CD4-positive, alpha-beta T cell treated with Interleukin-6 at 100 ng/mL for 8 hours (primary cell): ENCODE measurements around the gene TMCO1.
"Not testable (repeated sequence)": the region's sequence is repeated elsewhere in the genome, so short reads cannot be mapped to it uniquely, and the experiment has no call there.

Experiments
- DNase-seq: peaks from one replicate; pipeline ENCODE4 v3.0.0-alpha.2; 2020; ENCODE audit warnings: mixed read lengths, low spot score

TMCO1 gene

DNA sequence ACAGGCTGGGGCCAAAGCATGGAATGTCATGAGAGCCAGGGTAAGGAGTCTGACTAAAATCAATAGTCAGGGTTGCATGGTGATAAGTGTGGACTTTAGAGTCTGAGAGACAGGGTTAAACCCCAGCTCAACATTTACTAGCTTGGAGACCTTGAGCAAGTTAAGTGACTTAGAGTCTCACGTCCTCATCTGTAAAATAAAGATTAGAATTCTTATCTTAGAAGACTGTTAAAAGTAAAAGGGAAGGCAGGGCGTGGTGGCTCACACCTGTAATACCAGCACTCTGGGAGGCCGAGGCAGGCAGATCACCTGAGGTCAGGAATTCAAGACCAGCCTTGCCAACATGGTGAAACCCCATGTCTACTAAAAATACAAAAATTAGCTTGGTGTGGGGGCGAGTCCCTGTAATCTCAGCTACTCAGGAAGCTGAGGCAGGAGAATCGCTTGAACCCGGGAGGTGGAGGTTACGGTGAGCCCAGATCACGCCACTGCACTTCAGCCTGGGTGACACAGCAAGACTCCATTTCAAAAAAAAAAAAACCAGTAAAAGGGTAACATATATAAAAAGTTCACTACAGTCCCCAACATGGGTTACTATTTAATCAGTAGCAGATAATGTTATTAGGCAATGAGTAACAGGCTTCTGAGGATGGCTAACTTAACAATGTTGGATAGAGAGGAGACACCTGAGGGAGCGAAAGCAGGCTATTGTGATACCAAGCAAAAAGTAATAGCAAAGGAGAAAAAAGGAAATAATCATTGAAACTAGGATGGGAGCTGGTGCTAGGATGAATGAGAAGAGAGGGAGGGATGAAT lies 20.8 kb downstream of the TMCO1 start:
- no peak for DNase-seq

DNA sequence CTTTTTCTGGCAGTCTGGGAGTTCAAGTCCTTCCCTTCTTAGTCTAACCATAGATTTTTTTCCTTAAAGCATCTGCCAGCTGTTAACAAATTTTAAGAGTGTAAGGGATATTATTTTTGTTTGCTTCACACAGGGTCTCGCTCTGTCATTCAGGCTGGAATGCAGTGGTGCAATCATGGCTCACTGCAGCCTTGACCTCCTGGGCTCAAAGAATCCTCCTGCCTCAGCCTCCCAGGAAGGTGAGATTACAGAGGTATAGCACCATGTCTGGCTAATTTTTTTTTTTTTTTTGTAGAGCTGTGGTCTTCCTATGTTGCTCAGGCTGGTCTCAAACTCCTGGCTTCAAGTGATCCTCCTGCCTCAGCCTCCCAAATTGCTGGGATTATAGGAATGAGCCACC lies 23.8 kb downstream of the TMCO1 start:
- not testable (repeated sequence) for DNase-seq

DNA sequence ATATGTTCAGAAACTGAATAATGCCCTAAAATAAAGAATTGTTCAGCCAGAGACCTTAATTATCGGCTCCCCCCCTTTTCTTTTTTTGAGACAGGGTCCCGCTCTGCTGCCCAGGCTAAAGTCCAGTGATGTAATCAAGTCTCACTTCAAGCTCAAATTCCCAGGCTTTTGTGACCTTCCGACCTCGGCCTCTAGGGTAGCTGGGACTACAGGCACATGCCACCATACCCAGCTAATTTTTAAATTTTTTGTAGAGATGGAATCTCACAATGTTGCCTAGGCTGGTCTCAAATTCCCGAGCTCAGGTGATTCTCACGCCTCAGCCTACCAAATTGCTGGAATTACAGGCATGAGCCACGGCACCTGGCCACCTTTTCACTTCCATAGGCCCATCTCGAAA lies 26.5 kb downstream of the TMCO1 start:
- DNase-seq: no peak

DNA sequence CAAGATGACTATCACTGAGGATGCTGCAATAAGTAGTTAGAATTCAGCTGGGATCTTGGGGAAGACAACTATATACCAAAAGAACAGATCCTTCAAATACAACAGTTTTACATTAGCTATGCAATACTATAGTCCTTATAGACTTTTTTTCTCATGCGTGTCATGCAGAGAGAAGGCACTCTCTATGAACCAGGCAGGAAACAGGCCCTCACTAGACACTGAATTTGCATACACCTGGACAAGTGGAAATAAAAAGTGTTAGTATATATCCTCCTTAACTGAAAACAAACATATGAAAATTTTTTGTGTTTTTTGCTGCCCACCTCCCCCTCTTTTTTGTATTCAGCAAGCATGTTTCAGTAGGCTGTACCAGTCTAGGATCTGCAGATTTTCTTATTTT lies 29.9 kb downstream of the TMCO1 start:
- DNase-seq: no peak

DNA sequence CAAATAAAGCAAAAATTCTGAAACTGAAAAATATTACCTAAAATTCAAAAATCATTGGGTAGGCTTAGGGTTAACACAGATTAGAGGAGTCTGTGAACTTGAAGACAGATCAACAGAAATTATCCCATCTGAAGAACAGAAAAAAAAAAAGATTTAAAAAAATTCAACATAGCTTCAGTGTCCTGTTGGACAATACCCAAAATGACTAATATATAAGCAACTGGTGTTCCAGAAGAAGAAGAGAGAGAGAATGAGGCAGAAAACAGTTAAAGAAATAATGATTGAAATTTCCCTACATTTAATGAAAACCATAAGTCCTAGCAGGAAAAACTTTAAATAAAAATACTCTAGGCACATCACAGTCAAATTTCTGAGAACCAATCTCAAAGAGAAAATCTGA lies 31.5 kb downstream of the TMCO1 start:
- no peak for DNase-seq

DNA sequence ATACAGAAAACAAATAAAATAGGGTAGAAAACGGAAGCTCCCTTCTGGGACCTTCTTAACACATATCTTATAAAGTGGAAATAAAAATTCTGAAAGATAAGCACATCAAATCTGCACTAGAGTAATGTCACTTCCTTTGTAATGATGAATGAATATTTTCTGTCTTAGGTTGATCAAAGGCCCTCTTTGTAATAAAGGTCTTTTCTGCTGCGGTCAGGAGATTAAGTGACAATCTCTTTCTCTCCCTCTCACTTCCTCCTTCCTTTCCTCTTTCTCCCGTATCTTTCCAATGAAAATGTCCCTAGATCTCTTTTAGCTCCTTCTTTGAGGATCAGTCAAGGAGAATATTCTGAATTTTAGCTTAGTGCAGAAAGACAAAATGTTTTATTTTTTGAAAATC lies 33.8 kb downstream of the TMCO1 start:
- DNase-seq: no peak

DNA sequence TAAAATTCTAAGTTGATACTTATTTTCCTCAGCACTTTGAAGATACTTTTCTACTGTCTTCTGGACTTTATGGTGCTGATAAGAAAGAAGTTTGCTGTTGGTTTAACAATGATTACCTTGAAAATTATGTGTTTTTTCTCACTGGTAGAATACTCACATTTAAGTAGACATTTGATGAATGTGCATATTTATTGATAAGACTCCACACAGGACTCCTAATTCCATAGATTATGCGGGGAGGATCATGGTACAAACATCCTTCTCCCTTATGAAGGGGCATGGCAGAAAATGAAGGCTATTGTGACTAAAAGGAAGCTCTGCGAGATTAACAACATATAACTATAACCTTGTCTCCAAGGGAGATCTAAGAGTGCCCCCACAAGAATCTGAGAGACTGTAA lies 41.8 kb downstream of the TMCO1 start:
- no peak for DNase-seq

DNA sequence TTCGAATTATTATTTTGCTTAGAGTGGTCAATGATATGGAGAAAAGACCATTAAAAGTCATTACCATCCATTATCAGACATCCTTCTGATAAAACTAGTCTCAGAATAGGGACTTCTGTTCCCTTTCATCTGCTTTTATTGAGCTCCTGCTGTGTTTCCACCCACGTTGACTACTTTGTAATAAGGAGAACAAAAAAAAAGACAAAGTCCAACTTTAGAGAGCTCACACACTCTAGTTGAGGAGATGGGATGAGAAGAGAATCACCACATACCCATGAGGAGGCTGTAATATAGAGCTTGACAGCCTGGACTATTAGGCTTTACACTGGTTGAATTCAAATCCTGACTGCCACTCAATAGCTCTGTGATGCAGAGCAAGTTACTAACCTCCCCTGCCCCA lies 42.5 kb downstream of the TMCO1 start:
- DNase-seq: no peak

DNA sequence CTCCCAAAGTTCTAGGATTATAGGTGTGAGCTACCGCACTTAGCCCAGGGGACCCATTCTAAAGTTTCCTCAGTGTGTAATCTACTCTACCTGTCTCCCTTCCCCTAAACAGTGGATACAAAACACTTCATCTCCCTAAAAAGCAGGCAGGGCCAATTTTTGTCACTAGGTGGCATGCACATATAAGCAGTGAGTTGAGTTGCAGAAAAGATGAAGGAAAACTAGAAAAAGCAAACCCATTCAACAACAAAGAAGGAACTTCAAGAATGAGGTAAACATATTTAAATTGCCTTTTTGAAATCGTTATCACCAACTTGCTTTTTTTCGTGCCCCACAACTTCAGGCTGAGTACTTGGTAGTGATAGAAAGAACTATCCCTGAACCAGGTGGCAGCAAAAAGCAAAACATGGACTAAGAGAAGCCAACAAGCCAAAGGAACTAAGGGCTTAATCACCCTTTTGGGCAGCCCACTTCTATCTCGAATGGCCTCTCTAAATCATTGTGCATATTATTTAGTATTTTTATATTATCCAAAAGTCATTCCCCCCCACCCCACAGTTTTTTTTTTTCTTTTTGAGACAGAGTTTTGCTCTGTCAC lies 50.7 kb downstream of the TMCO1 start:
- peak; percentile 11 for DNase-seq

DNA sequence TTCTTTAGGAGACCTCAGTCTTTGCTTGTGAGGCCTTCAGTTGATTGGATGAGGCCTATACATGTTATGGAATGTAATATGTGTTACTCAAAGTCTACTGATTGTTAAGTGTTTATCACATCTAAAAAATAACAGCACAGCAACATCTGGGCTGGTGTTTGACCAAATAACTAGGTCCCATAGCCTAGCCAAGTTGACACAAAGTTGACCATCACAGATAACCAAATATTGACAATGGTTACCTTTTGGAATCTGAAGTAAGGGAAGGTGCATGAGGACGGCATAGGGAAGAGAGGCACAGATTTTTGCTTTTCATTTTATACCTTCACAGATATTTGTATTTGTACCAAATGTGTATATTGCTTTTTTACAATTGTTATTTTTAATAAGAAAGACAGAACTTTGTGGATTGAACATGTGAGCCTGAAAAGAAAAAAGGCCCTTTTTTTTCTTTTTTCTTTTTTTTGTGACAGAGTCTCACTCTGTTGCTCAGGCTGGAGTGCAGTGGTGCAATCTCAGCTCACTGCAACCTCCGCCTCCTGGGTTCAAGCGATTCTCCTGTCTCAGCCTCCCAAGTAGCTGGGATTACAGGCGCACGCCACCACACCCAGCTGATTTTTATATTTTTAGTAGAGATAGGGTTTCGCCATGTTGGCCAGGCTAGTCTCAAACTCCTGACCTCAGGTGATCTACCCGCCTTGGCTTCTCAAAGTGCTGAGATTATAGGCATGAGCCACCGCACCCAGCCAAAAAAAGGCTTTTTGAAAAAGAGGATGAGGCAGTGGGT lies 52.2 kb downstream of the TMCO1 start:
- not testable (repeated sequence) for DNase-seq

DNA sequence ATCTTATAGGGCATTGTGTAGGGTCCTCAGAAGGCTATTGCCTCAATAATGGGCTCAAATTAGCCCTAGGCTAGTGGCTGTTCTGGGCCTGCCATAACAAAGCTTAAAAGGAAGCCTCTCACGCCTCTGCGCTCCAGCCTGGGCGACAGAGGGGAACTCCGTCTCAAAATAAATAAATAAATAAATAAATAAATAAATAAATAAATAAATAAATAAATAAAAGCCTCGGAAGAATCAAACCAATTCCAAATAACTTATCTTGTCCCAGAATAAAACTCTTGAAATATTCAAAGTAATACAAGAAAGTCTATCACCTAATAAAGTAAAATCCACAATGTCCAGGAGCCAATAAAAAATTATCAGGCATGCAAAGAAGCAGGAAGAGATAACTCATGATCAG lies 55.9 kb downstream of the TMCO1 start:
- DNase-seq: no peak

DNA sequence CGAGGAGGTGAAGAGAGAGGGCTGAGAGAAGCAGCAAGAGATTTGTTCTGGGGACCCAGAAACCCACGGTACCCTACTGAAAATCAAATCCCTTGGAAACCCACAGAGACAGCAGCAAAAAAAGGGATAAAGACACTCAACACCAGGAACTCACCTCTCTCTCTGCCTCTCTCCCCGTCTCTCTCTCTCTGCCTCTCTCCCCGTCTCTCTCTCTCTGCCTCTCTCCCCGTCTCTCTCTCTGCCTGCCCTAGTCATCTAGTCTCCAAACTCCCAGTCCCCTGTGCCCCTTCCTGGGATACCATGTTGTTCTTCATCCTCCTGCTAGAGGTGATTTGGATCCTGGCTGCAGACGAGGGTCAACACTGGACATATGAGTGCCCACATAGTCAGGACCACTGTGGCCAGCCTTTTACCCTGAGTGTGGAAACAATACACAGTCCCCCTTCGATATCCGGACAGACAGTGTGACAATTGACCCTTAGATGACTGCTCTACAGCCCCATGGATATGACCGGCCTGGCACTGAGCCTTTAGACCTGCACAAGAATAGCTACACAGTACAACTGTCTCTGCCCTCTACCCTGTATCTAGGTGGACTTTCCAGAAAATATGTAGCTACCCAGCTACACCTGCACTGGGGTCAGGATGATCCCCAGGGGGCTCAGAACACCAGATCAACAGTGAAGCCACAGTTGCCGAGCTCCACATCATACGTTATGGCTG lies 60.5 kb downstream of the TMCO1 start:
- no peak for DNase-seq

DNA sequence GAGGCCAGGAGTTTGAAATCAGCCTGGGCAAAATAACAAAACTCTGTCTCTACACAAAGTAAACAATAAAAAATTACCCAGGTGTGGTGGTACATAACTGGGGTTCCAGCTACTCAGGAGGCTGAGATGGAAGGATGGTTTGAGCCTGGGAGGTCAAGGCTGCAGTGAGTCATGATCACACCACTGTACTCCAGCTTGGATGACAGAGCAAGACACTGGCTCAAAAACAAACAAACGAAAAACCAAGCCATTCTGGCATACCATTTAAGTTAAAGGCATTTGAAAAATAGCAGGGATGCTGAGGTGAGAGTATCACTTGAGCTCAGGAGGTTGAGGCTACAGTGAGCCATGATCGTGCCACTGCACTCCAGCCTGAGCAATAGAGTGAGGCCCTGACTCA lies 65.0 kb downstream of the TMCO1 start:
- no peak for DNase-seq

DNA sequence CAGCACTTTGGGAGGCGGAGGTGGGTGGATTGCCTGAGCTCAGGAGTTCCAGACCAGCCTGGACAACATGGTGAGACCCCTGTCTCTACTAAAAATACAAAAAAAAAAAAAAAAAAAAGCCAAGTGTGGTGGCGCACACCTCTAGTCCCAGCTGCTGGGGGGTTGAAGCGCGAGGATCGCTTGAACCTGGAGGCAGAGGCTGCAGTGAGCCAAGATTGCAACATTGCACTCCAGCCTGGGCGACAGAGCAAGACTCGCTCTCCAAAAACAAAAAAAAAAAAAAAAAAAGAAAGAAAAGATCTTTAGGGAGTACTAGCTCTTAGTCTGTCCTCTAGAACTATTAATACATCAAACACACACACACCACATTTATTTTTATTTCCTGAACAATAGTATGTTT lies 66.7 kb downstream of the TMCO1 start:
- DNase-seq: not testable (repeated sequence)

DNA sequence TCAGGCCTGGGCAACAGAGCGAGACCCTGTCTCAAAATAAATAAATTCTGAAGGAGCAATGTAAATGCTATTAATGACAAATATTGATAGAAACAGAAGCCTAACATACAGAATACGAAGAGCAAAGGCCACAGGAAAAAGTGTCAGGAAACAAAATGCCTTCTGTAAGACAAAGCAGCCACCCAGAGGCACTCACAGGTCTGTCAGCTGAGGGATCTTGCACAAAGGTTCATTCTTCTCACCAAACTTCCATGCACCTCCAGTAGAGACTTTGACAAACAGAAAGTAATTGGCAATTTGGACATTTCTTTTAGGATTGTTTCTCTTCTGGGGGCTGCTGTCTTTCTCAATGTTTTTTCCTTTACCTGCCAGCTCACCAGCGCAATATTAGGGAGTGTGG lies 69.1 kb downstream of the TMCO1 start:
- no peak for DNase-seq

DNA sequence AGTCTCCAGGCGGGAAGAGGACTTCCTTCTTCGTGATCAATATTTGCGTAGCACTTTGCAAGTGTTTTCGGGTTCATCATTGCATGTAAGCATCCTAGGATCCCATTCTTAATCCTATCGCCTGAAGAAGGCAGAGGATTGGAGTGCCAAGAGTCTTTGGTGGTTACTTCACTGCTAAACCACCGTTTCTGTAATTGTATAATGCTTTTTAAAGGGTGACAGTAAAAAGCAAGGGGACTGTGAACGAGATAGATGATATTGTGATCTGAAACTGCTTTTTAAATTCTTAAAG lies 70.0 kb downstream of the TMCO1 start:
- DNase-seq: no peak

DNA sequence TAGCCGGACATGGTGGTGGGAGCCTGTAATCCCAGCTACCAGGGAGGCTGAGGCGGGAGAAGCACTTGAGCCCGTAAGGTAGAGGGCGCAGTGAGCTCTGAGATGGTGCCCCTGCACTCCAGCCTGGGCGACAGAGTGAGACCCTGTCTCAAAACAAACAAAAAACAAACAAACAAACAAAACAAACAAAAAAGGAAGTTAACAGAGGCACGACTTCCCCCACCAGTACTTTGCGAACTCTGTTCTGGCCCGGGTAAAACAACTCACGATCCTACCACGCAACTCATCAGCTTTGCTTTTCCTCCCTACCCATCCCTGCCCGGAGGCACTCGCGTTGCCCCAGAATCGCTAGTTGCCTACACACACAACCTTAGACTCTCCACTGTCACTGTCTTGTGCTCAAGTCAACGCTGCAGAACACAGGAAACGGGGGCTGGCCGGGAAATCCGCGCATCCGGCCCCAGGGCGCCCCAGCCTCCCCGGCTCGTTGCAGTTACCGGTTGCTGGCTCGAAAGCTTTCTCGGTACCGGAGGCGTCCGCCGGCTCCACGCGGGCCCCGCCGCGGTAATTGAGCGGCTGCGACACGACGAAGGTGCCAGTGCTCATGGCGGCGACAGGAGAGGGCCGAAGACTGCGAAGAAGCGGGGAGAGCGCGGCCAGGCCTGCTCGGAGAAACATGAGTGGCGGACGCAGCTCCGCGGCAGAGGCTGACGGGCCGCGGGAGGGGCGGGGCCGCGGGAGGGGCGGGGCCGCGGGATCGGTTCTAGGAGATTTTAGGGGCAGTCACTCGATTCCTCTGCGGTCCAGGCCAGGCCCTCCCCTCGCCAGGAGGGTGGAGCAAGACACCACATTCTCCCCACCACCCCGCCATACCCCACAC lies 70.5 kb downstream of the TMCO1 start, which contains the start of gene ALDH9A1:
Gene ALDH9A1 (minus strand): TSS at position 682 of the 880 bp plus-strand sequence. CDS start 4 bp downstream, at position 678.
- peak; percentile 83 for DNase-seq

DNA sequence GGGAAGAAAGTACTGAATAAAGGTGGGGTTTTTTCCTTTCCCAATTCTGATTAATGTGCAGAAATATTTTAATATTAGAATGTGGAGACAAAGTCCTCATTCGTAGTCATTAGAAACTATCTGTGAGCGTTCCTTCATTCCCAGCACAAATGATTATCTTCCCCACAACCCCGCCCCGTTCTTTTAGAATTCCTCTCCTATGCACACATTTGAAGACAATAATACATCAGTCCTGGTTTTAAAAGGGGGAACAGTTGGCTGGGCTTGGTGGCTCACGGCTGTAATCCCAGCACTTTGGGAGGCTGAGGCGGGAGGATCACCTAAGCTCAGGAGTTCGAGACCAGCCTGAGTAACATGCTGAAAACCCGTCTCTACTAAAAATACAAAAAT lies 71.2 kb downstream of the TMCO1 start:
- DNase-seq: no peak

DNA sequence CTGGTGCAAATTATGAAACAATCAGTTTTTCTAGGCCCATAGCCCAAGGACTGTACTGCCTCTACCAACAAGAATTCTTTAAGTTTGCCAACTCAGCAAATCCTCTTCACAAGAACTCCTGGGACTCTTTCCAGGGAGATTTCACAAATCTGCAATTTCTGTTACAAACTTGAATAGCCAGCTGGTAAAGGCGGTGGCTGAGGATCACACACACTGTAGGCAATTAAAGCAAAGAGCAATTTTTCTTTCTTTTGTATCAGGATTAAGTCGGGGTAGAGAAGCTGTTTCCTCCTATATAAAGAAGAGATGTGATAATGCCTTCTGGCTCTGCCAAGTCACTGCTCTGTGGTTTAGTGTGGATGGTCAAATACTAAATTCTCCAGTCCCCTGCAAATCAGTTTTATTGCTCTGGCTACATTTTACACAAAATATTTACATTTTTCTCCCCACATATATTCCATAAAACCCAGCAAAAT lies 72.0 kb downstream of the TMCO1 start:
- DNase-seq: no peak

DNA sequence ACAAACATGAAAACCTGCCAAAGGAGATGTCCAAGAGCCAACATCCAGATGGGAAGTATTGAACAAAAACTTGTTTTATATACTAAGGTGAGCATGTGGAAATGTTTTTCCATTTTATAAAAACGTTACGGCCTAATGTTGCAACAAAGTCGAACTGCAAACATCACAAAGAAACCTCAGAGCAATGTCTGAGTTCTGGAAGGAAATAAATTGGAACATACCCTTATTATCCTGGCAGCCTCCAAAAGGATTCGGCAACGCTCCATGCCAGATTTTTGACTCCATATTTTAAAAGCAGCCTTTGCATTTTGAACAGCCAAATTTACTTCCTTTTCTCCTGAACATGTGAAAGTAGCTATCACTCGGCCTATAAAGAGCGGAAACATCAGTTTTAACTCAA lies 73.6 kb downstream of the TMCO1 start:
- no peak for DNase-seq

DNA sequence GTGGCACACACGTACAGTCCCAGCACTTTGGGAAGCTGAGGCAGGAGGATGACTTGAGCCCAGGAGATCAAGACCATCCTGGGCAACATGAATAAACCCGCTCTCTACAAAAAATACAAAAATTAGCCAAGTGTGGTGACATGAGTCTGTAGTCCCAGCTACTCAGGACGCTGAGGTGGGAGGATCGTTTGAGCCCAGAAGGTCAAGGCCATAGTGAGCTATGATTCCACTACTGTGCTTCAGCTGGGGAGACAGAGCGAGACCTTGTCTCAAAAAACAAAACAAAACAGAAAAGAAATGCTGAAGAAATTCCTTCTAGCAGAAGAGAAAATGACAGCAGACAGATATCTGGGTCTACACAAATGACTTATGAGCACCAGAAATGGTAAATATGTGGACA lies 80.6 kb downstream of the TMCO1 start:
- DNase-seq: no peak
